Activated CD8-positive, alpha-beta memory T cell treated with anti-CD3 and anti-CD28 coated beads for 48 hours (primary cell): ENCODE measurements around the gene TRIM21.
"Not testable (repeated sequence)": the region's sequence is repeated elsewhere in the genome, so short reads cannot be mapped to it uniquely, and the experiment has no call there.

Experiments
- DNase-seq, 3 experiments: peaks; one replicate each; pipeline ENCODE4 v3.0.0-alpha.2; 2020; ENCODE audit warnings: low read depth in 2 of 3, low spot score in 2 of 3

TRIM21 gene

DNA sequence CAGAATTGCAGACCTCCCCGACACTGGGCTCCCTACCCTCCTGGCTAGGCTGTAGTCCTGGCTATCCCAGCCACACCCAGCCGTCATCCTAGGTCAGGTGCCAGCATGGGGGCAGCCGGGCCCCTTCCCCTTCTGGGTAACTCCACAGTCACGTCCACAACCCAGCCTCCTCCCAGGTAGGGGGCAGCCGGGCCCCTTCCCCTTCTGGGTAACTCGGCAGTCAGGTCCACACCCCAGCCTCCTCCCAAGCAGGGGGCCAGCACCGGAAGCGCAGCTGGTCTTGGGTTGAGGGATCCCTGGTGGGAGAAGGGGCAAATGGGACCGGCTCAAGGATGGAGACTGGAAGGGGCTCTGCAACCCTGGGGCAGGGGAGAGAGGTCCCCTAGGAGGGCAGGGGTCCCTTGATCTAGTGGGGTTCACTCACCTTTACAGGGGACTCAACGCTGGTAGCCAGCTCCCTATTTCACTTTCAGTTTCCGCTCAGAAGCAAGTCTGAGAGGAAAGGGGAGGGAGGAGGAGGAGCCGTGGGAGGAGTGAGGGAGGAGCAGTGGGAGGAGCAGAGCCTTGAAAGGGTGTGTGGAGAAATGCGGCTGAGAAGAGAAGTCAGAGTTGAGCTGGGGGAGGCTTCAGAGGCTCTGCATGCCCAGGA is at the start of gene TRIM21:
TRIM21 (minus strand) TSS at position 494 of the 649 bp plus-strand sequence. CDS start 3,293 bp downstream, outside the sequence.
- DNase-seq = peak; percentile 48 to 58 (median 54)

DNA sequence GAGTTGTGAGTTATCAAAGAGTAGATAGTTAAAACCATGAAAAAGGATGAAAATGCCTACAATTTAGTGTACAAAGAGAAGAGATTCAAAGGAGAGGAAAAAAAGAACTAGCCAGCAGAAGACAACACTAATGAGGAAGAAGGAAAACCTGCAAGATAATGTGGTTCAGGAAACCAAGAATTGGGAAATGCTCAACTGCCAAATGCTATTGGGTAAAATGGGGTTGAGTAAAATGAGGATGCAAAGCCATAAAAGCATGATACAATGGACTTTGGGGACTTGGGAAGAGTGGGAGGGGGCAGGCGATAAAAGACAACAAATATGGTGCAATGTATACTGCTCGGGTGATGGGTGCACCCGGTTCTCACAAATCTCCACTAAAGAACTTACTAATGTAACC is 48.0 kb upstream of the TRIM21 start:
- no peak for DNase-seq

DNA sequence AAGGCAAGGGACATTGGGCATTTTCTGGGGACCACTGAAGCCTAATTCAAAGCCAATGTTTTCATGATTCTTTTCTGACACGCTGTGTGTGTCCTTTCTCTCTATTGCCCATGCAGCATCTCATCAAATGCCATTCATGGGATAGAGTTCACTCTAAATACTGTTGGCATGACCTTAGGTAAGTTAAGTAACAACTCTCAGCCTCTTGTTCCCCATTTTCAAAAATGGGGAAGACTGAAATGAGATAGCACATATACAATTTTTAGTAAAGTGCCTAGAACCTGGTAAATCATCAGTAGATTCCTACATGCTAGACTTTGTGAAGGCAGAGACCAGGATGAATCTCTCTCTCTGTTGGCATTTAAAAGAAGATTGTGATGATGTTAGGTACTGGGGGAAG is 42.9 kb upstream of the TRIM21 start:
- no peak for DNase-seq

DNA sequence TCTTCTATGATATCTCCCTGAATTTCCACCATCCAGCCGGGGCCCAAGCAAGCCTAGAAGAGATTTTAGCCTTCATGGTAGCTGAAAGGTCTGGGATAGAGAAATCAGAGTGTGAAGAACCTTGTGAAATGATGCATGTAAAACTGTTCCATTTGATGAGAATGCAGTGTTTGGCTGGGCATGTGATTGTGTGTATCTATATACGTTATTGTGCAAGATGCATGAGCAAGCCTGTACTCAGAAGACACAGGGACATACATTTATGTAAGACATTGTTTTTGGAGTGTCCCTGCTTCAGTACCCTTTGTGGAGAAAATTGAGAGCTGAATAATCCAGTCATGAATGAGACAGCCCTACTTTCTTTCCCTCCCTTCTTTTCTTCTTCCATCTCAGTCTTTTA is 40.4 kb upstream of the TRIM21 start:
- no peak for DNase-seq

DNA sequence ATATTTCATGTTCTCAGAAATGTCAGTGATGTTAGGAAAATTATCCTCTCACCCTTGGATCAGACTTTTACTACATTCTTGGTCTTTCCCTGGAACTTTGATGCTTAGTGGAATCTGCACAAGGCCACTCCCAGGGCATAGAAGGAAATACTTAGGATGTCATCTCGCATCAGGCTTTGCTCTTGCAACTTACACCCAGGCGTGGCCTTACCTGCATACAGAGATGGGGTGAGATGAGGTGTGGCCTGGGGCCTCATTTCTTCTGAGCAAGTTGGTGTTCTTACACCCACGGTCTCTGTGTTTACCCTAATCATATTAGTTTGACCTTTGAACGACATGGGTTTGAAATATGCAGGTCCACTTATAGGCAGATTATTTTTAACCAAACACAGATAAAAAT is 36.5 kb upstream of the TRIM21 start:
- DNase-seq = no peak

DNA sequence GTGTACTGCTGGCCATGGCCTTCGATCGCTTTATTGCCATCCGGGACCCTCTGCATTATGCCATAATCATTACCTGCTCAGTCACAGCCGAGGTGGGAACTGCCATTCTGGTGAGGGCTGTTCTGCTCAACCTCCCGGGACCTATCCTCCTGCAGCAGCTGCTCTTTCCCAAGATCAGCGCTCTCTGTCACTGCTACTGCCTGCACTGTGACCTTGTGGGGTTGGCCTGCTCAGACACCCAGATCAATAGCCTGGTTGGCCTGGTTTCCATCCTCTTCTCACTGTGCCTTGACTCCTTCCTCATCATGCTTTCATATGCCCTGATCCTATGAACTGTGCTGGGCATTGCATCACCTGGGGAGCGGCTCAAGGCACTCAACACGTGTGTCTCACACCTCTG is 24.9 kb upstream of the TRIM21 start:
- no peak for DNase-seq

DNA sequence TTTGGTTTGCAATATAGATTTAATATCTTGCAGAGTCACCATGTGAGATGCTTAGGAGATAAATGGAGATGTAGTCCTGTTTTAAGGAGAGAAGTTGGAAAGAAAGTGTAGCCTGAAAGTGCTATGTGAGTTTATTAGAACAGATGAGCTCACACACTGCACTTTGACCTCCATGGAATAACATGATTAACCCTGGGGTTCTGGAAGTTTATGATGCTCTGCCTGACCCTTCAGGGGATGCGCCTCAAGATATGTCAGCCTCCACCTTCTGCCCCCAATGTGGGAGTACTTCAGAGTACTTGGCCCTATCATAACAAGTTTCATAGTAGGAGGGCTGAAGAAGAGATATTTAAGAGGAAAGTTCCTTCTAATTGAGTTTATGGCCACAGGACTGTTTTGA is 23.3 kb upstream of the TRIM21 start:
- no peak for DNase-seq

DNA sequence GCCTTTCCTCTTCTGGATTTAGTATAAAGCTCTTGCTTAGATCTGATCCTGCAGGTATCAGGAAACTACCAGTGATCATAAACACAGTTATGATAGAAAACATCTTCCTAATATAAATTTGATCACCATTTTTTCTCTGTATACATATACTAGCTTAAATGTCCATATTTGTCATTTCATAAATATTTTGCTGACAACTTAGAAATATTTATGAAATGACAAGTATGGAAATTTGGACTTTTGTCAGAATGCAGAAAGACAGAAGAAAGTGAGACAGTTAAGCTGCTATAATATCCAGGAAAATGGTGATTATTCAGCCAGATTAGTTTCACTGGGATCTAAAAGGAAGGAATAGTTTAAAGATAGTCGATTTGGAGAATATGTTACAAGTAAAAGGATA is 22.8 kb upstream of the TRIM21 start:
- no peak for DNase-seq

DNA sequence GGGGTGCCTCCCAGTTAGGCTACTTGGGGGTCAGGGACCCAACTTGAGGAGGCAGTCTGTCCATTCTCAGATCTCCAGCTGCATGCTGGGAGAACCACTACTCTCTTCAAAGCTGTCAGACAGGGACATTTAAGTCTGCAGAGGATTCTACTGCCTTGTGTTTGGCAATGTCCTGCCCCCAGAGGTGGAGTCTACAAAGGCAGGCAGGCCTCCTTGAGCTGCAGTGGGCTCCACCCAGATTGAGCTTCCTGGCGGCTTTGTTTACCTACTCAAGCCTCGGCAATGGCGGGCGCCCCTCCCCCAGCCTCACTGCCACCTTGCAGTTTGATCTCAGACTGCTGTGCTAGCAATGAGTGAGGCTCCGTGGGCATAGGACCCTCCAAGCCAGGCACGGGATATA is 12.7 kb upstream of the TRIM21 start:
- DNase-seq = not testable (repeated sequence)

DNA sequence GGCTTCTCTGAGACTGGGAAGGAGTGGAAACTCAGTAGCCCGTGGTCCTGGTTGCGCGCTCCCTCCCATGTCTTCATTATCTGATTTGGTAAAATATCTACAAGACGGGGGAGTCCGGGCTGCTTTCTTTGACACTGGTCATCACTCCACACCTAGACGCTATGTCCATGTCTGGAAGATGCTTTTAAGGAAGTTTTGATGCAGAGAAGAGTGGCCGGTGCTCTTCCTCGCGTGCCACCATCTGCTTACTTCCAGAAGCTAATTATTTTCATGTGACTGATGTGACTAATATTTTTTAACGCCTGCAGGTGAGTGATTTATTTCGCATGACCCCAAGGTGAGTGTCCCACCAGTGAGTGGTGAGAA is 339 bp upstream of the TRIM21 start:
- no peak for DNase-seq

DNA sequence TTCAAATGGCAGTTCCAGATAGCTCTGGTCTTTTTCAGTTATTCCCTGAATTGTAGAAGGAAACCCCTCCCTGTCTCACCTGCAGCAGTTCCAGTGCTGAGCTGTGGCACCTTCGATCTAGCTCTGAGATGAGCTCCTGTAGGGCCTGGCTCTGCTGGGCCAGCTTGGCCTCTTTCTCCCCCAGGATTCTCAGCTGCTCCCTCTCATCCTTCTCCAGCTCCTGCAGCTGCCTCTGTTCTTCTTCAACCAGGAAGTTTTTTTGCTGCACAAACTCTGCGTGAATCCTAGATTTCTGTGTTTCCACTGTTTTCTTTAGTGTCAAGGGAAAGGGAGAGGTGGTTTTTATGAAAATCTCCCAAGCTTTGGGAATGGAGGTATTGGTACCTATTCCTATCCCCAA is 5.3 kb downstream of the TRIM21 start:
- DNase-seq = no peak

DNA sequence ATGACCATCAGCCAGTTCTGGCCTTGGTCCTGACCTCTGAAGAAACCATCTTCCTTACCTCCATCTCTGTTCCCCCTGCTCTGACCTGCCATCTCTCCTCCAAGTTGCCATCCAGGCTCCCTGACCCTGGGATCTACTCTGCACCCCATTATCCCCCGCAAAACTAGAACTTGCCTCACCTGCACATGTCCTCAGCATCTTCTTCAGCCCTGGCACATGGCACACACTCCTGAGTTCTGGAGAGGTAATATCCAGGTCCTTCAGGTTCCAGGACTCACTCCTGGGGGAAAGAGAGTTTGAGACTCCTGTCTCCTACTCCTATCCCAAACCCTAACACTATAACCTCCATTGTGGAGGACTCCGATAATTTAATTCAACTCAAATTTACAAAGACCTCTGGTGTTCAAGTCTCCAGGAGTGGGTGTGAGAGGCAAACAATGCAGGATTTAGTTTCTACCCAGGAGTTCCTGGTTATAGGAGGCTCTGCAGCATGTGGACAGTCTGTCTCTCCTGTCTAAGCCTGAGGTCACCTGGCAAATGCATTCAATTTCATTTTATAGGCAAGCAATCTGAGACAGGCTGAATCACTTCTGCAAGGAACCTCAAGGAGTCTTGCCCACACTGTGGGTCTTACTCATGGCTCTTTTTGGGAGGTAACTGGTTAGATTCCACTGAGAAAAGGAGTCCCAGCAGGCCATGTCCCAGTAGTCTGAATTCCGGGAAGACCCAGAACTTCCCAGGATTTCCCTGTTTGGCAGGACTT is 7.3 kb downstream of the TRIM21 start:
- DNase-seq = no peak

DNA sequence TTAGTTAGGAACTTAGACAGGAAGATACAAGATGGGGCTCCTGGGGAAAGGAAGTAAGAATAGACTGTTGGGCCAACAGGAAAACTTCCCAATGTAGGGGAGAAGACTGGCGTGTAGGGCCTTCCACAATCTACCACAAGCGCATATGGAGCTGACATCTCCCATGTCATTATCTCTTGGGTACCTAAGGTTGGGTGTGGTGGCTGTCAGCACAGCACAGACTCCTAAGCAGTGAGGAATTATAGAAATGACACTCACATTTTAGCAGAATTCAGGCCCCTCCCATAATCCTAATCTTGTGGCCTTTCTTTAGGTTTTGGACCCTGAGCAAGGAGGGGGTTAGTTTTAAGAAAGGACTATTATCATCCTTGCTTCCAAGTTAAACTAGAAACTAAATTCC is 11.6 kb downstream of the TRIM21 start:
- no peak for DNase-seq

DNA sequence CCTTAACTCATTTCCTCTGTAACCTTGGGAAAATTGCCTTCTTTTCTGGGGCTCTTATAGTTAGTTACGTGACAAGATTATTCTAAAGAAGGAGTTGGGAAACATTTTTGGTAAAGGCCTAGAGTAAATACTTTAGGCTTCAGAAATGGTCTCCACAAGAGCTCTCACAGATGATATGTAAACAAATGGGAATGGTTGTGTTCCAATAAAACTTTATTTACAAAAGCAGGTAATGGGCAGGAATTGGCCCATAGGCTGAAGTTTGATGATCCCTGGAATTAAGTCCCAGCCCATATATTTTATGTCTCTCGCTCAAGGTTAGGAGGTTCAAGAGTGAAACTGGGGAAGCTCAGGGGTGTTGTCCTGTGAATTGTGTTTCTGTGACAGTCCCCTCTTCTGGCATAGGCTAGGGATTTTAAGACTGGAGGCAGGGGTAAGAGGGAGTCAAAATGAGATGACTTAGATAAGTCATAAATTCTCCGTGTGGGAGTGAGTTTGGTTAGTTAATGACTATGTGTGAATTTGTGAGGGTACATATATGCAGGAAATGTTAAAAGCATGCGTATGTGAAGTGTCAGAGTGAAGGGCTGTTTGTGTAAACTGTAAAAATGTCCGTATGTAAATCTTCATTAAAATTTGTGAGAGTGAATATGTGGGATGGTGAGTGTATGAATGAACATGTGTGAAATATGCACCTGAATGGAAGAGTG is 17.9 kb downstream of the TRIM21 start:
- no peak for DNase-seq

DNA sequence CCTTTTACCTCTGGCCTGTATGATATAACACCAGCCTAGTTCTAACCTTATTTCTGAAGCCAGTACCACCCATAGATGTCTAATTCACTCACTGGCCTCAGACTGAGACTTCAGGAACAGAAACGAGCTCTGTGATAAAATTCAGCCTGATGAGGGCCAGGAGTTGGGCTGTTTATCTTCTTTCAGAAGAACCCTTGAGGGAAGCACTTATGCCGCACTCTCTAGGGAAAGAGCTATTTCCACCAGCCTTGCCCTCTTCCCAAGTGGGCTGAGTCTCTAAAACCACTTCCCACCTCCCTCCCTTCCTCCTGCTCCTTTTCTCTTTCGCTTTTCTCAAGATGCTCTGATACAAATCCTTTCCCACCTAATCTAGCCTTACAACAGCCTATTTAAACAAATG is 23.3 kb downstream of the TRIM21 start:
- DNase-seq = no peak

DNA sequence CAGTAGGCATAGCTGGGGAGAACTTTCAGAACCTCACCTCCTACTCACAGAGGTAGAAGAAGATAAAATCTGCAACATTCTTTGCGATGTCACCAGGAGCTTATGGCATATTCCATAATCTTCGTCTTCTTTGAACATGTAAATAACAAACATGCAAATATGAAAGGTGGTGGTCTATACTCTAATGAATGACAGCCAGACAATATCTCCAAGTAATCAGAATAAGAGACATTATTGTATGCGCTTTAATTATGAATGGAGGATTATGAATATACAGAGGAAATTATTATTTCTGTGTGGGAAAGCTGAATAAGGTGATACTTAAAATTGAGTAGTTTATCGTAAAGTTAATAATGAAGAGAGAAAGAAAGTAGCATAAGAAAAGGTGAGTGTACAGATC is 25.2 kb downstream of the TRIM21 start, which contains the start of gene OR52B4:
OR52B4 (minus strand) TSS at position 101 of the 400 bp plus-strand sequence; CDS start at position 10, 91 bp downstream.
- no peak for DNase-seq

DNA sequence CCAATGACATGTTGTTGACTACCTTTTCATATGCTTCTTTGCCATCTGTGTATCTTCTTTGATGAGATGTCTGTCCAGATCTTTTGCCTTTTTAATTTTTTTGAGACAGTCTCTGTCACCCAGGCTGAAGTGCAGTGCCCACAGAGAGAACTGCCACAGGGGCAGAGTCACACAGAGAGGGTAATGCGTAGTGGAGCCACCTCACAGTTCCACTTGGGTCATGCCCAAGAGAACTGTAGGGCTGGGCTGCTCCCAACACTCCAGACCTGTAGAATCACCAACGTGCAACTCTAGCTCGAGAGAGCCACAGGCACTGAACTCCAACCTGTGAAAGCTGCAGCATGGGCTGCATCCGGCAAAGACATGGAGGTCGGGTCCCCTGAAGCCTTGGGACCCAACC is 45.4 kb downstream of the TRIM21 start:
- DNase-seq = not testable (repeated sequence)

DNA sequence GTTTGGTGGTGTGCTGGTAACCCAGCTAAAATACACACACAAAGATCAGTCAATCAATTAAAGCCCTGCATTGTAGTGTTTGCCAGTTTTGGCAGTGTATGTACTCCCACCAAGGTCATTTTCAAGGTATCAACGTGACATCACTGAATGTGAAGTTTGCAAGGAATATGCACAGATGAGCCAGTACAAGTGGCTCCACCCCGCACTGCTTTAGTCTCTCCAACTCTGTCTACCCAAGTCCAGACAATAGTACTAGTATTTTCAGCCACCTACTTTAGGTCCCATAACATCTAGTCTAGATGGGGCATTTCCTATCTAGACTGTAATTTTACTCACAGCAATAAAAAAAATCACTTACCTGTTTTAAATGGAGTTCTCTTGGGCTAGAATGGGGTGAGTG is 48.1 kb downstream of the TRIM21 start:
- not testable (repeated sequence) for DNase-seq
